RWPE1 (cell line): ENCODE data around the gene SLC45A3.

Source experiments
- CTCF ChIA-PET: fragments of 350-600 bp; sonication (Branson Sonifier 250); formaldehyde crosslinking; extraction: SDS; loops from one replicate; lab custom pipeline; 2021; lab: Yijun Ruan, JAX
- POLR2A ChIA-PET: fragments of 400-600 bp; formaldehyde crosslinking; extraction: SDS; loops from one replicate; lab custom pipeline; 2020; ENCODE audit warnings: antibody characterized with exemption; ENCODE audit not compliant: low non-redundant PET; lab: Yijun Ruan, JAX
- DNase-seq: peaks from one replicate; pipeline ENCODE4 v3.0.0; 2012; ENCODE audit warnings: low spot score
- H3K27ac ChIP-seq: fragments of 450-650 bp; 2 replicates; pipeline ENCODE4 v1.5.1; 2017
- CTCF ChIP-seq: fragments of 450-650 bp; conservative IDR thresholded peaks from 2 replicates; pipeline ENCODE4 v1.5.1; 2017; ENCODE audit warnings: low read depth, mild to moderate bottlenecking

SLC45A3 gene

GRCh38 chr1:205710201-205711062 lies 30.1 kb upstream of the SLC45A3 start:
- no peak for DNase-seq
- no peak overlapping the region for H3K27ac ChIP-seq
- ChIA-PET CTCF (interaction anchor here (0.6 to 8.4 kb wide), 20 partner anchors 7 to 290 kb away, joined by 3 to 174 read pairs (median 4); partner anchors contain the start of gene SLC45A3), POLR2A (interaction anchor here (0.9 kb wide), 1 partner anchor 38 kb away, joined by 3 read pairs; no protein-coding TSS in a partner anchor)
- TF ChIP-seq CTCF, result no peak

- DNase-seq, result no peak
- TF ChIP-seq CTCF, result no peak
- H3K27ac ChIP-seq, result no peak overlapping the region
- ChIA-PET POLR2A (interaction anchor here (0.9 to 1.5 kb wide), 2 partner anchors 38 to 50 kb away, joined by 3 to 4 read pairs; no protein-coding TSS in a partner anchor), CTCF (interaction anchor here (0.5 to 8.4 kb wide), 9 partner anchors 12 to 118 kb away, joined by 3 to 174 read pairs (median 4); partner anchors contain the start of gene SLC45A3)
These were observed 29.3 kb upstream of the SLC45A3 start for GRCh38 chr1:205709640-205710039.

- ChIA-PET CTCF (interaction anchor here (0.8 to 8.4 kb wide), 5 partner anchors 29 to 180 kb away, joined by 3 to 174 read pairs (median 5); partner anchors contain the start of gene SLC45A3), POLR2A (interaction anchor here (0.6 to 1.5 kb wide), 3 partner anchors 30 to 50 kb away, joined by 3 to 4 read pairs (median 3); no protein-coding TSS in a partner anchor)
- no peak for TF ChIP-seq CTCF
- no peak for DNase-seq
- H3K27ac ChIP-seq, result no peak overlapping the region
These were observed 28.7 kb upstream of the SLC45A3 start for GRCh38 chr1:205709059-205709398.

- CTCF ChIA-PET, result interaction anchor here (0.6 to 8.4 kb wide), 5 partner anchors 17 to 115 kb away, joined by 3 to 174 read pairs (median 4); no protein-coding TSS in a partner anchor
- TF ChIP-seq CTCF, result no peak
- POLR2A ChIA-PET, result no interaction called here
- DNase-seq, result no peak
- H3K27ac ChIP-seq, result no peak overlapping the region
These were observed 26.5 kb upstream of the SLC45A3 start for GRCh38 chr1:205706601-205707502.

- no peak for DNase-seq
- no peak overlapping the region for H3K27ac ChIP-seq
- CTCF ChIA-PET, result interaction anchor here (0.7 kb wide), 1 partner anchor 182 kb away, joined by 3 read pairs; no protein-coding TSS in a partner anchor
- POLR2A ChIA-PET, result no interaction called here
- TF ChIP-seq CTCF, result no peak
These were observed 24.6 kb upstream of the SLC45A3 start for GRCh38 chr1:205704903-205705302.
